ENCODE results near the gene MTMR2. TPM values are rescaled to one million over a fixed set of nuclear protein-coding genes. Genes with fewer than 3 reads are reported as not detected.

MTMR2 gene
- total RNA-seq, 1 donor from 2014 or later: 27.0 TPM

DNA sequence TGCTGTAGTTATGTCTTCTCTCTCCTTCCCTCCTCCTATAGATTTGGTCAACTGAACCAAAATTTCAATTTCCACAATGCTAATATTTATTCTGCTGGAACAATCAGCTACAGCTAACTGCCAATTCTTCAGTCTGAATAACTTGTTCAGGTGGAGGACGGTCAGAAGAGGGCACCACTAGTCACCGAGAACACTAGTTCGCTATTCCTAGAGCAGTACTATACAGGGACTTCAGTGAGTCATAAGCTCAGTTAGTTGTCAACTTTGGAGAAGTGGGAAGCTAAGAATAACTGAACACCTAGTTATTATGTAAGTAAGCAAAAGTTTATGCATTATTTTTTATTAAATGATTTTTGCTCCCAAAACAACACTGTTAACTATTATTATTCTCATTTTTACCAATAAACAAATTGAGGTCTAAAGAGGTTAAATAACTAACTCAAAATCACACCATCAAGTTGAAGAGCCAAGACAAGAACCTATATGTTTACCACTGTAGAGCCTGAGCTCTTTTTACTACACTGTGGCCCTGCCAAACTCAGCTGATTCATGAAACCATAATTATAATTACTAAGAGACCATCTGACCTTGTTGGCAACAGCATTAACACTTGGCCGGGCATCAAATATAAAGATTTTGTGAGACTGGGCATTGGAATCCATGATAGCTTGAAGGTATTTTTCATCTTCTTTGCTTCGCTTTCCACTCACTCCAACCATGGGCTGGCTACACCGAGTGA, 74.7 kb downstream of the MTMR2 start:
- Histone ChIP-seq H3K4me3 (no peak overlapping the region), H3K9me3 (no peaks in the 10 kb centered on the region), H3K27me3 (no peaks in the 10 kb centered on the region), H3K4me1 (no peaks in the 10 kb centered on the region), H3K27ac (no peak overlapping the region), H3K36me3 (peaks cover 53% of the 10 kb centered on the region)
- ATAC-seq: peak; percentile 89
- TF ChIP-seq, protein P1, sequence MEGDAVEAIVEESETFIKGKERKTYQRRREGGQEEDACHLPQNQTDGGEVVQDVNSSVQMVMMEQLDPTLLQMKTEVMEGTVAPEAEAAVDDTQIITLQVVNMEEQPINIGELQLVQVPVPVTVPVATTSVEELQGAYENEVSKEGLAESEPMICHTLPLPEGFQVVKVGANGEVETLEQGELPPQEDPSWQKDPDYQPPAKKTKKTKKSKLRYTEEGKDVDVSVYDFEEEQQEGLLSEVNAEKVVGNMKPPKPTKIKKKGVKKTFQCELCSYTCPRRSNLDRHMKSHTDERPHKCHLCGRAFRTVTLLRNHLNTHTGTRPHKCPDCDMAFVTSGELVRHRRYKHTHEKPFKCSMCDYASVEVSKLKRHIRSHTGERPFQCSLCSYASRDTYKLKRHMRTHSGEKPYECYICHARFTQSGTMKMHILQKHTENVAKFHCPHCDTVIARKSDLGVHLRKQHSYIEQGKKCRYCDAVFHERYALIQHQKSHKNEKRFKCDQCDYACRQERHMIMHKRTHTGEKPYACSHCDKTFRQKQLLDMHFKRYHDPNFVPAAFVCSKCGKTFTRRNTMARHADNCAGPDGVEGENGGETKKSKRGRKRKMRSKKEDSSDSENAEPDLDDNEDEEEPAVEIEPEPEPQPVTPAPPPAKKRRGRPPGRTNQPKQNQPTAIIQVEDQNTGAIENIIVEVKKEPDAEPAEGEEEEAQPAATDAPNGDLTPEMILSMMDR (IDR thresholded peaks at IDR 0.05): peak; percentile 50
- intact Hi-C loops (cut with DNase I): no loop called here
- DNase-seq: no peak

DNA sequence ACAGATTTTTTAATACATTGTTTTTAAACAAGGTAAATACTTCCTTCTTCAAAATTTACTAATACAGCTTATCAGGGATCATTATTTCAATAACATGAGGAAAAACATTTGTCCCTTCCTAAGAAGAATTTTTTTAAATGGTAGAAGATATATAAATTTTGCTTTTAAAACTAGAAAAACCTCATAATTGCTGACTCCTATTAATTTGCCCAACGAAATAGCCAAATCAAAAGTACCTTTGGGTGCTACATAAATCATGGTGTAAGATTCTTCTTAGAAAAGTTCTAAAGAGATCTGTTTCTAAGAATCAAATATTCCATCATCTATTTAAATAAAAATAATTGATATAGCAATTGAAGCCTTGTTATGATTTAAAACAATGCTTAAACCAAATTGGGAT, 78.7 kb downstream of the MTMR2 start:
- ATAC-seq: no peak
- no peak for DNase-seq
- TF ChIP-seq, protein P1 (IDR thresholded peaks at IDR 0.05): no peak
- Histone ChIP-seq H3K9me3 (no peaks in the 10 kb centered on the region), H3K27me3 (no peaks in the 10 kb centered on the region), H3K4me3 (no peak overlapping the region), H3K36me3 (peaks cover 60% of the 10 kb centered on the region), H3K27ac (no peak overlapping the region), H3K4me1 (no peaks in the 10 kb centered on the region)
- intact Hi-C loops (cut with DNase I): no loop called here

DNA sequence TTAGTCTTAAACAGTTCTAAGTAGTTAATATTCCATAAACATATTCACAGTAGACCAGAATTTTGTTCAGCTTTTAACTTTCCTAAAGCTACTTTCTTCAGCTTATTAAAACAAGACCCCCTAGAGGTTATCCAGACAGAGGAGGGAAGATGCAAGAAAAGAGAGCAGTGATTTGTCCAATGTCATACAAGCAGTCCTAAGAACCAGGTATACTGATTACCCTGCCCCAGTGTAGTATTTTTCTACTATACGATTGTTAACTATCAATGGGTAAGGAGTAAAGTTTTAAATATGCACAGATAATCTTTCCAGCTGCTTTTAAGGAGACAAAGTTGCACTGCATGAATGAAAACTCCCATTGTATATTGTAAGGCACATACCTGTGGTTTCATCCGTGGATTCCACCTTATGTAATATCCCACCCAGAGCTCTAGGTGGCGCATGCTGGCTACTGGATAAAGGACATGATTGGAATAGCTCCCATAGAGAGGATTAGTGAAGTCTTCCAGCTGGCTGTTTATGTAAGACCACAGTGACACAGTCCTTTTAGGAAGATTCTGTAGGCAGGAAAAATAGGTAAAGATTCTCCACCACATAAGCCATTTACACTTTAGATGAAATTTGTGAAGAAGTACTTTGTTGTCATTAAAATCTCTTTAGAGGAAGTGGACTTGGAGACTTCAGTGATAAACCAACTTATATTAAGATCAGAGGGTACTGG, 88.0 kb downstream of the MTMR2 start:
- TF ChIP-seq, protein P1 (IDR thresholded peaks at IDR 0.05): peak; percentile 90
- peaks cover 75% of the 10 kb centered on the region for H3K36me3 ChIP-seq
- peak; percentile 99 for ATAC-seq
- H3K9me3 ChIP-seq: no peaks in the 10 kb centered on the region
- no peaks in the 10 kb centered on the region for H3K27me3 ChIP-seq
- H3K4me1 ChIP-seq: no peaks in the 10 kb centered on the region
- no peak for DNase-seq
- intact Hi-C loops (cut with DNase I): no loop called here
- H3K27ac ChIP-seq: no peak overlapping the region
- no peak overlapping the region for H3K4me3 ChIP-seq

DNA sequence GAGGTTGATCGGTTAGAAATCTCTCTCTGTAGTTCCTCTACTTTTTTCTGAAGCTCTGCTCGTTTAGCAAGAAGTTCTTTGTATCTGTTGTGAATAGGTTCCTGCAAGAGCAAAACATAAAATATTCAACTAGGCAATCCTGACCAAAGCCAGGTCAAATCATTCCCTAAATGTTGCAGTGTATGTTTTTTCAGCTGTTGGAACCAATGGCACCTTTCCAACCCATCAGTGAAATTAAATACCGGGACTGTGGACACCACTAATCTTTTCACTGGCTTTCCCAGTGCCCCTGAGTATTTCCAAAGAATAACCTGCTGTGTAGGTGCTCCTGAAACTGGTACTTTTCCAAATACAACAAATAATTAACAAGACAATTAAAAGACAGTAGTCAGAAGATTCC, 88.6 kb downstream of the MTMR2 start:
- DNase-seq (no peak), ATAC-seq (no peak)
- intact Hi-C loops (cut with DNase I): no loop called here
- TF ChIP-seq, protein P1 (IDR thresholded peaks at IDR 0.05): no peak
- H3K27me3 ChIP-seq: no peaks in the 10 kb centered on the region
- no peak overlapping the region for H3K4me3 ChIP-seq
- H3K9me3 ChIP-seq: no peaks in the 10 kb centered on the region
- no peak overlapping the region for H3K27ac ChIP-seq
- no peaks in the 10 kb centered on the region for H3K4me1 ChIP-seq
- H3K36me3 ChIP-seq: peaks cover 80% of the 10 kb centered on the region

DNA sequence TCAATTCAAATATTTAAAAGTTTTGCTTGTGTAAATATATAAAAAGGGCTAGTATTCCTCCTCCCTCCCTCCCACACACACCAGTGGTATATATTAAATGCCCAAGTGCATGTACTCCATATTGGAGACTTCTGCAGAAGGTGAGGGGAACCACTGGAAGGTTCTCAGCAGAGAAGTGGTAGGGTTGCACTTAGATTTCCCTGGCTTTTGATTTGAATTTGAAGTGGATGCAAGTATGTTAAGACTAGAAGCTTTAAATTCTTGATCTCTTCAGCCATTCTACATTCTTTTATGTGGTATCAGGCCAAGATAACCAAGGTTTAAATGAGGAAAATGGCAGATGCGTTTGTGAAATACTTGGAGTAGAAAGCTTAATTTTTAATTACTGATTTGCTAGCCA, 90.5 kb downstream of the MTMR2 start:
- intact Hi-C loops (cut with DNase I): no loop called here
- peak; percentile 45 for ATAC-seq

More for the DNA sequence above, 90.5 kb downstream of the MTMR2 start:
- Histone ChIP-seq H3K4me1 (no peaks in the 10 kb centered on the region), H3K27ac (no peak overlapping the region), H3K9me3 (no peaks in the 10 kb centered on the region), H3K4me3 (no peak overlapping the region), H3K36me3 (peaks cover 87% of the 10 kb centered on the region), H3K27me3 (no peaks in the 10 kb centered on the region)
- TF ChIP-seq, protein P1 (IDR thresholded peaks at IDR 0.05): no peak
- no peak for DNase-seq

Measured in upper lobe of right lung (tissue), 1 donor.